Stimulated activated CD4-positive, alpha-beta T cell treated with anti-CD3 and anti-CD28 coated beads, TNF-alpha, amount 100 ng/mL, for 1 hour (primary cell): ENCODE measurements around the gene HAUS5.
"Not testable (repeated sequence)": the region's sequence is repeated elsewhere in the genome, so short reads cannot be mapped to it uniquely, and the experiment has no call there.

Experiments used
- DNase-seq, 3 donors: peaks; one replicate each; pipeline ENCODE4 v3.0.0-alpha.2; 2020; ENCODE audit warnings: low read depth in 3 of 3, low spot score in 1 of 3

The HAUS5 gene

GRCh38 chr19:35607170-35607569 lies 5.4 kb upstream of the HAUS5 start:
- not testable (repeated sequence) for DNase-seq

- DNase-seq = no peak
Measured at GRCh38 chr19:35607661-35608060, 4.9 kb upstream of the HAUS5 start.

GRCh38 chr19:35608251-35608650 lies 4.3 kb upstream of the HAUS5 start:
- no peak for DNase-seq

GRCh38 chr19:35609851-35610353 lies 2.6 kb upstream of the HAUS5 start:
- DNase-seq = no peak

DNA sequence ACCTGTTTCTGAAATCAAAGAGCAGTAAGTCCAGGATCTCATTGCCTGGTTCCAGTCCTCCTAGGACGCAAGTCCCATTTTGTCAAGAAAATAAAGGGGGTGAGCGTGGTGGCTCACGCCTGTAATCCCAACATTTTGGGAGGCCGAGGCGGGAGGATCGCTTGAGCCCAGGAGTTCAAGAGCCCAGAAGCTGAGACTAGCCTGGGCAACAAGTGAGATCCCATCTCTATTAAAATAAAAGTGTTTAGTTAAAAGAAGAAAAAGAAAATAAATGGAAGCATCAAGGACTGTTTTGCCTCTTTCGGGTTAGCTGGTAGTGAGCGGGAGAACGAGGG lies 344 bp upstream of the HAUS5 start:
- no peak for DNase-seq

DNA sequence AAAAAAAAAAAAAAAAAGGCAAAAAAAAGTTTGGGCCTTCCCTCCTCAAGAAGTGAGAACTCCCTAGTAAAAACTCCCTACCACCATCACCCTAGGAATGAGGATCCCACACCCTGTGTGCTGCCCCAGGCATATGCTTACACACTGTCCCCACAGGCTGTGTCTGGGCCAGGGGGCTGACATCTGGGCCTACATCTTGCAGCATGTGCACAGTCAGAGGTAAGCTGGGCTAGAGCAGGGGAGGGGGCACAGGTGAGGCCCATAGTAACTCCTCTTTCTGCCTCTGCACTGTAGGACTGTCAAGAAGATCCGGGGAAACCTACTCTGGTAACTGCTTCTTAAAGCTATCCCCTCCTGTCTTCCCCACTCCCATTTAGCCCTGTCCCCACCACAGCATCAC lies 1.0 kb downstream of the HAUS5 start:
- DNase-seq = no peak

DNA sequence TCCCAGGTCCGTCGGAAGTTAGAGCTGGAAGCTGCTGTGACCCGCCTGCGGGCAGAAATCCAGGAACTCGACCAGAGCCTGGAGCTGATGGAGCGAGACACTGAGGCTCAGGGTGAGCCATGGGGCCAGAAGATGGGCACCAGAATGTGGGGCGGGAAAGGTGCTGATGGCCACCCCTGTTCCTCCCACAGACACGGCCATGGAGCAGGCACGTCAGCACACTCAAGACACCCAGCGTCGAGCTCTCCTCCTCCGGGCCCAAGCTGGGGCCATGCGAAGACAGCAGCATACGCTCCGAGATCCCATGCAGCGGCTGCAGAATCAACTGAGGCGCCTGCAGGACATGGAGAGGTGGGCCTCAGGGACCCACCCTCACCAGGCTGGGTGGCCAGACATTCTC lies 2.5 kb downstream of the HAUS5 start:
- DNase-seq = no peak

GRCh38 chr19:35618857-35619256 lies 6.3 kb downstream of the HAUS5 start:
- no peak for DNase-seq

DNA sequence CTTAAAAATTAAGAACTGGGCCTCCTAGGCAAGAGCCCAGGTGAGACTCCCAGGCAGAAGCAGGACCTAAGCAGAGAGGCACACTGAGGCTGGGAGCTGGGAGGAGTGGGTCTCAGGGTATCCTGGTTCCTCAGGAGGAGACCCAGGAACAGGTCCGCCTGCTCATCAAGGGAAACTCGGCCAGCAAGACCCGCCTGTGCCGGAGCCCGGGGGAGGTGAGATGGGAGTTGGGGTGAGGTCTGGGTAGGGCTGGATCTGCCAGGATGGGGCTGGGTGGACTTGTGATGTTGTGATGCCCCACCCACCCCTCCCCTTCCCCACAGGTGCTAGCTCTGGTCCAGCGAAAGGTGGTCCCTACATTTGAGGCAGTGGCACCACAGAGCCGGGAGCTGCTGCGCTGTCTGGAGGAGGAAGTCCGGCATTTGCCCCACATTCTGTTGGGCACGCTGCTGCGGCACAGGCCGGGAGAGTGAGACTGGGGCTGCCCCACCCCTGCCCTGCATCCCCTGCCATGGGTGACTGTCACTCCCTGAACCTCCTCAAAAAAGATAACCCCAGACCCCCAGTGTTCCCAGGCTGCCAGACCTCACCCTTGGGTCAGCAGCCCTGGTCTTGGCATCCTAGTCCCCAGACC lies 6.9 kb downstream of the HAUS5 start:
- no peak for DNase-seq

GRCh38 chr19:35620001-35620400 lies 7.5 kb downstream of the HAUS5 start:
- DNase-seq = no peak

DNA sequence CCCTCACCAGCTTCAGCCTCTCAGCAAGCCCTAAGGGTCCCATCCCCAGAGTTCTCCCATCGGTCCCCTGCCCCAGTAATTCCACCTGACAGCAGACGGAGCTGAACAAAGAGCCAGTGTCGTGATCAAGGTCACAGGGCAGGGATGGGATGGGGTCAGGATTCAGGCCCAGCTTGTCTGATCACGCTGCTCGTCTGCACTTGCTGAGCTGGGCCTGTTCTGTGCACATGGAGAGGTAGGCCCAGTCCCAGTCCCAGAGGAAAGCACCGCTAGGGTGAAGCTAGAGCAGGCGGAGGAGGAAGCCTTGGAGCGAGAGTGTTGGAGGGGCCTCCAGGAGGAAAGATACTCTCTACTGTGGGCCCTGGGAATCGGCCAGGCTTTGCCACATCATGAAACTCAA lies 9.2 kb downstream of the HAUS5 start:
- no peak for DNase-seq

- DNase-seq = no peak
Measured at GRCh38 chr19:35622750-35623149, 10.2 kb downstream of the HAUS5 start.

GRCh38 chr19:35623327-35624010 lies 10.9 kb downstream of the HAUS5 start:
- no peak for DNase-seq

DNA sequence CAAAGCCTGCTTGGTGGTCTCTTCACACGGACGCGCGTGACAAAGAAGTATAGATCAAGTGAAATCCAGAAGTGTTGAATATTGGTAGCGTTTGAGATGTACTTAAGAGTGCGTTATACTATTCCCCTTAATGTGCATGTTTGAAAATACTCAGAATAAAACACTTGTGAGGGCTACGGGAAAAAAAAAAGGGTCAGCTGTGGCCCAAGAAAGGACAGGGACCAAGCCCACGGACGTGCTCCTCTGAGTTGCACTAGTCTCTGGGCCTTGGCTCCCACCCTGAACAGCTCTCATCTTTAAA lies 15.7 kb downstream of the HAUS5 start:
- no peak for DNase-seq

GRCh38 chr19:35628565-35629331 lies 16.2 kb downstream of the HAUS5 start, which contains the start of gene RBM42:
Gene RBM42 (plus strand): TSS chr19:35629036. CDS start chr19:35629154, 118 bp downstream.
- DNase-seq = peak; percentile 88 to 96 (median 91)

DNA sequence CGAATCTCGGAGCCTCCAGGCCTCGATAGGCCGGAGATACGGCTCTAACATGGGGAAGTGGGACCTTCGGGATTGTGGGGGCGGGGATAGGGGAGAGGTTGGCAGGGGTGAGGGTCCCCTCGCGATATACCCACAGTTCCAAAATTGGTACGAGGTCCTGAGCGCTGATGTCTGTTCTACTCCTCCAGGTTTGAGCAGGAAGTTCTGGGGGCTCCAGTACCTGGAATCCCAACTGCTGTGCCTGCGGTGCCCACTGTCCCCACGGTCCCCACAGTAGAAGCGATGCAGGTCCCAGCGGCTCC lies 16.7 kb downstream of the HAUS5 start:
- DNase-seq = no peak

- no peak for DNase-seq
Measured at GRCh38 chr19:35633727-35634440, 21.3 kb downstream of the HAUS5 start.

DNA sequence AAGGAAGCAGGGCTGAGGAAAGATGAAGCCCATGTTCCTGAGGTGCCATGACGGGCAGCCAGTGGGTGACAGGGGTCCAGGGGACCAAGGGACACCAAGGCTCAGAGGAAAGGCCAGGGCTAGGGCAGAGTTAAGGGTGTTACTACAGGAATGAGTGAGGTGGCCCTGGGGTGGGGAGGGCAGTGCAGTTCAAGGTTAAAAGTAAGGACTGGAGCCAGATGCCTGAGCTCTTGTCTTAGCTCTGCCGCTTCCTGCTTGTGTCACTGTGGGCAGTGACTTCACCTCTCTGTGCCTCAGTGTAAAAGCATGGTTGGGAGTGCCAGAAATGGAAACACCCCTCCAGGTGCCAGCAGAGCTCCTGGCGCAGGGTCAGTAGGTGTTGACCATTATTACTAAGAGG lies 24.1 kb downstream of the HAUS5 start:
- no peak for DNase-seq

GRCh38 chr19:35637165-35637564 lies 24.6 kb downstream of the HAUS5 start:
- DNase-seq = no peak

DNA sequence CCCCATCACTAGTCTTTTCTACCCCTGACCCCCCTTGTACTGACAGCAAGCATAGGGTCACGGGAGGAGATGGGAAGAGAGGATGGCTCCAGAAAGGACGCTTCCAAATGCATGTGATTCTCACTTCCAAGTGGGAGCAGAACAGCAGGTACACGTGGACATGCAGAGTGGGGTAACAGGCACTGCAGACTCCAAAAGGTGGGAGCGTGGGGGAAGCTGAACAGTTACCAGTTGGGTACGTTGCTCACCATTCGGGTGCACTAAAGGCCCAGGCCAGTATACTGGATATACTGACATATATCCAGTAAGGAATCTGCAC lies 26.7 kb downstream of the HAUS5 start:
- no peak for DNase-seq

GRCh38 chr19:35639863-35640262 lies 27.3 kb downstream of the HAUS5 start:
- DNase-seq = no peak

- no peak for DNase-seq
Measured at GRCh38 chr19:35641515-35642151, 29.1 kb downstream of the HAUS5 start, which contains the start of gene ETV2. Gene ETV2 (plus strand): TSS chr19:35641745. CDS start chr19:35642461, 716 bp downstream.
